PFSK-1 (cell line): ENCODE data around the gene VOPP1.

ENCODE experiments used
- POLR2AphosphoS5 ChIP-seq: IDR thresholded peaks from 2 replicates; pipeline ENCODE4 v1.6.1; 2012; ENCODE audit warnings: low read depth, mild to moderate bottlenecking, control low read depth, low read length, moderate library complexity
- REST ChIP-seq, 2 experiments: IDR thresholded peaks; 2 replicates each; pipeline versions ENCODE4 v1.6.1 to v1.8.0; 2011 to 2012; ENCODE audit warnings: low read depth in 2 of 2, low read length in 2 of 2, control low read depth in 1 of 2, inconsistent platforms in 1 of 2, mild to moderate bottlenecking in 1 of 2, moderate library complexity in 1 of 2; ENCODE audit not compliant: insufficient read depth in 1 of 2
- SIN3A ChIP-seq: IDR thresholded peaks from 2 replicates; pipeline ENCODE4 v1.6.1; 2012; ENCODE audit warnings: mild to moderate bottlenecking, low read length, moderate library complexity, borderline replicate concordance; ENCODE audit not compliant: insufficient read depth

- TF ChIP-seq REST (IDR thresholded peaks at IDR 0.05; ENCODE audit: insufficient read depth in 1 of 2, low read depth in 2 of 2, low read length in 2 of 2) (no peak), POLR2AphosphoS5 (no peak), SIN3A (no peak)
Observed at GRCh38 chr7:55571511-55572377, 558 bp downstream of the VOPP1 start.
